Hepatocyte (in vitro differentiated cells): ENCODE results near the gene SLC17A9. TPM values are rescaled to one million over a fixed set of nuclear protein-coding genes. Genes with fewer than 3 reads are reported as not detected.
A peak's percentile ranks its signal among the peaks of the same experiment; 100 is the strongest.

Experiments
- DNase-seq: peaks from one replicate; pipeline ENCODE4 v3.0.0-alpha.2; 2016; ENCODE audit warnings: low spot score
- H2AFZ ChIP-seq: fragments of 200-600 bp; sonication (generic); 2 replicates; pipeline ENCODE4 v1.6.0; 2016; ENCODE audit warnings: antibody characterized with exemption, mild to moderate bottlenecking
- H3K27ac ChIP-seq: fragments of 200-600 bp; sonication (generic); 2 replicates; pipeline ENCODE4 v1.5.1; 2016; ENCODE audit warnings: mild to moderate bottlenecking
- H3K27me3 ChIP-seq: fragments of 200-600 bp; sonication (generic); 2 replicates; pipeline ENCODE4 v1.6.1; 2016
- H3K36me3 ChIP-seq: fragments of 200-600 bp; sonication (generic); replicated peaks from 2 replicates; pipeline ENCODE4 v1.5.1; 2016; ENCODE audit warnings: low read depth; ENCODE audit not compliant: insufficient read depth
- H3K4me1 ChIP-seq: fragments of 200-600 bp; sonication (generic); 2 replicates; pipeline ENCODE4 v1.5.1; 2016; ENCODE audit warnings: mild to moderate bottlenecking, moderate library complexity; ENCODE audit not compliant: insufficient read depth
- H3K4me2 ChIP-seq: fragments of 200-600 bp; sonication (generic); 2 replicates; pipeline ENCODE4 v1.6.0; 2016
- H3K4me3 ChIP-seq: fragments of 200-600 bp; sonication (generic); 2 replicates; pipeline ENCODE4 v1.5.1; 2016; ENCODE audit warnings: mild to moderate bottlenecking
- H3K79me2 ChIP-seq: fragments of 200-600 bp; sonication (generic); 2 replicates; pipeline ENCODE4 v1.6.0; 2017; ENCODE audit warnings: mild to moderate bottlenecking
- H3K9me2 ChIP-seq: fragments of 200-600 bp; sonication (generic); replicated peaks from 2 replicates; pipeline ENCODE4 v1.6.0; 2017; ENCODE audit warnings: mild to moderate bottlenecking; ENCODE audit not compliant: insufficient read depth
- H3K9me3 ChIP-seq: fragments of 200-600 bp; sonication (generic); 2 replicates; pipeline ENCODE4 v1.5.1; 2016; ENCODE audit warnings: low read depth, mild to moderate bottlenecking
- H4K20me1 ChIP-seq: fragments of 200-600 bp; sonication (generic); 2 replicates; pipeline ENCODE4 v1.6.0; 2016; ENCODE audit warnings: mild to moderate bottlenecking; ENCODE audit not compliant: insufficient read depth, poor library complexity, severe bottlenecking
- CTCF ChIP-seq: fragments of 200-600 bp; sonication (generic); IDR thresholded peaks from 2 replicates; pipeline ENCODE4 v1.5.1; 2016; ENCODE audit warnings: antibody characterized with exemption, mild to moderate bottlenecking; ENCODE audit not compliant: poor library complexity
- EZH2 ChIP-seq: fragments of 200-600 bp; sonication (generic); IDR thresholded peaks from 2 replicates; pipeline ENCODE4 v1.6.1; 2016; ENCODE audit warnings: antibody characterized with exemption, mild to moderate bottlenecking, borderline replicate concordance
- EZH2phosphoT487 ChIP-seq: fragments of 200-600 bp; sonication (generic); IDR thresholded peaks from one replicate; pipeline ENCODE4 v1.6.1; 2018; ENCODE audit warnings: antibody characterized with exemption, mild to moderate bottlenecking, low read depth, moderate library complexity; ENCODE audit not compliant: unreplicated experiment, severe bottlenecking
- WGBS: methylation state at CpG from one replicate; pipeline ENCODE4 v1.1.6; 2016; ENCODE audit warnings: low lambda C conversion rate; ENCODE audit errors: missing lambda C conversion rate; 5-methylcytosine and 5-hydroxymethylcytosine counted together
- polyA plus RNA-seq: library from polyadenylated mRNA; unstranded; fragments of >200 nt; fragmentation: Nextera tagmentation; extraction: Ambion mirVana; gene quantifications from 2 replicates; pipeline ENCODE4 v1.2.1, GENCODE V29; 2016
- total RNA-seq: library from RNA; depleted of rRNA; stranded (reverse); fragments of >200 nt; gene quantifications from 2 replicates; pipeline ENCODE4 v1.2.3, GENCODE V29; 2014

SLC17A9 gene
- total and polyA plus RNA-seq, 2 experiments from 2014 or later: 26.9 to 83.9 TPM

- Histone ChIP-seq H3K27ac (no peak overlapping the region), H3K4me2 (no peak overlapping the region), H3K4me1 (peaks cover 27% of the 10 kb centered on the region), H2AFZ (no peak overlapping the region), H3K9me2 (no peaks in the 10 kb centered on the region), H3K79me2 (peaks cover 29% of the 10 kb centered on the region), H3K9me3 (no peaks in the 10 kb centered on the region), H3K36me3 (no peaks in the 10 kb centered on the region), H3K27me3 (no peaks in the 10 kb centered on the region), H4K20me1 (peaks cover 3% of the 10 kb centered on the region), H3K4me3 (no peak overlapping the region)
- no peak for DNase-seq
- 95% methylated on average over 8 of the region's 8 CpGs for WGBS
- no peak for TF ChIP-seq EZH2phosphoT487
Measured at GRCh38 chr20:62950741-62951140, 1.8 kb upstream of the SLC17A9 start.

- no peaks in the 10 kb centered on the region for H3K36me3 ChIP-seq
- no peak overlapping the region for H3K27ac ChIP-seq
- peaks cover 29% of the 10 kb centered on the region for H3K79me2 ChIP-seq
- TF ChIP-seq EZH2: no peak
- no peak overlapping the region for H3K4me2 ChIP-seq
- DNase-seq: no peak
- no peak overlapping the region for H2AFZ ChIP-seq
- H3K9me3 ChIP-seq: no peaks in the 10 kb centered on the region
- H3K9me2 ChIP-seq: no peaks in the 10 kb centered on the region
- H3K4me1 ChIP-seq: peaks cover 32% of the 10 kb centered on the region
- H4K20me1 ChIP-seq: peaks cover 3% of the 10 kb centered on the region
- no peak overlapping the region for H3K4me3 ChIP-seq
- H3K27me3 ChIP-seq: no peaks in the 10 kb centered on the region
- 94% methylated on average over 11 of the region's 11 CpGs for WGBS
Measured at GRCh38 chr20:62951143-62951895, 1.2 kb upstream of the SLC17A9 start.

- no peak for DNase-seq
- Histone ChIP-seq H3K27me3 (no peaks in the 10 kb centered on the region), H3K27ac (peak overlapping the region; percentile 99), H3K4me1 (peaks cover 34% of the 10 kb centered on the region), H3K4me3 (peak overlapping the region; percentile 12), H4K20me1 (peaks cover 3% of the 10 kb centered on the region), H2AFZ (peak overlapping the region; percentile 25), H3K36me3 (no peaks in the 10 kb centered on the region), H3K4me2 (peak overlapping the region; percentile 78), H3K79me2 (peaks cover 23% of the 10 kb centered on the region), H3K9me3 (no peaks in the 10 kb centered on the region), H3K9me2 (no peaks in the 10 kb centered on the region)
- no peak for TF ChIP-seq CTCF
- no peak for TF ChIP-seq EZH2phosphoT487
- no peak for TF ChIP-seq EZH2
- 93% methylated on average over 6 of the region's 8 CpGs for WGBS
Measured at GRCh38 chr20:62951896-62952372, 575 bp upstream of the SLC17A9 start.

- Histone ChIP-seq H3K4me1 (peaks cover 34% of the 10 kb centered on the region), H2AFZ (no peak overlapping the region), H3K4me3 (peak overlapping the region; percentile 0), H4K20me1 (no peaks in the 10 kb centered on the region), H3K9me2 (no peaks in the 10 kb centered on the region), H3K36me3 (no peaks in the 10 kb centered on the region), H3K27me3 (no peaks in the 10 kb centered on the region), H3K79me2 (peaks cover 13% of the 10 kb centered on the region), H3K9me3 (no peaks in the 10 kb centered on the region), H3K27ac (peak overlapping the region; percentile 99), H3K4me2 (peak overlapping the region; percentile 78)
- WGBS: 67% methylated on average over 14 of the region's 19 CpGs
- DNase-seq: peak; percentile 41
- TF ChIP-seq CTCF: no peak
- TF ChIP-seq EZH2phosphoT487: no peak
- TF ChIP-seq EZH2: no peak
Measured at GRCh38 chr20:62952968-62953838, 694 bp downstream of the SLC17A9 start.
